Duodenal mucosa (tissue), 2 donors: ENCODE results near the gene FNDC4.

Experiments used
- H3K27ac ChIP-seq: one replicate; pipeline ENCODE4 v1.7.0; 2013; ENCODE audit warnings: low read depth, low read length
- H3K27me3 ChIP-seq, 2 donors: one replicate each; pipeline ENCODE4 v1.7.0; 2013; ENCODE audit warnings: low read length in 2 of 2, control low read depth in 1 of 2; ENCODE audit not compliant: insufficient read depth in 2 of 2, control insufficient read depth in 1 of 2
- H3K36me3 ChIP-seq, 2 donors: one replicate each; pipeline ENCODE4 v1.7.0; 2013; ENCODE audit warnings: low read length in 2 of 2, control low read depth in 1 of 2; ENCODE audit not compliant: insufficient read depth in 2 of 2, control insufficient read depth in 1 of 2
- H3K4me1 ChIP-seq, 2 donors: one replicate each; pipeline ENCODE4 v1.7.0; 2013; ENCODE audit warnings: low read length in 2 of 2, control low read depth in 1 of 2; ENCODE audit not compliant: insufficient read depth in 2 of 2, control insufficient read depth in 1 of 2
- H3K4me3 ChIP-seq, 2 donors: one replicate each; pipeline ENCODE4 v1.7.0; 2013; ENCODE audit warnings: low read length in 2 of 2, low read depth in 1 of 2
- H3K9ac ChIP-seq, 2 donors: one replicate each; pipeline ENCODE4 v1.7.0; 2013; ENCODE audit warnings: low read length in 2 of 2, low read depth in 1 of 2
- H3K9me3 ChIP-seq, 2 donors: one replicate each; pipeline ENCODE4 v1.7.0; 2013; ENCODE audit warnings: low read length in 2 of 2, control low read depth in 1 of 2; ENCODE audit not compliant: control insufficient read depth in 1 of 2

Gene FNDC4

GRCh38 chr2:27518113-27518781, 23.2 kb upstream of the FNDC4 start:
- Histone ChIP-seq H3K9me3 (no peaks in the 10 kb centered on the region), H3K36me3 (no peaks in the 10 kb centered on the region), H3K27ac (no peak overlapping the region), H3K9ac (no peak overlapping the region), H3K4me3 (no peak overlapping the region), H3K27me3 (no peaks in the 10 kb centered on the region), H3K4me1 (no peaks in the 10 kb centered on the region)

GRCh38 chr2:27509326-27509725, 14.3 kb upstream of the FNDC4 start:
- Histone ChIP-seq H3K27ac (no peak overlapping the region), H3K27me3 (no peaks in the 10 kb centered on the region), H3K4me3 (no peak overlapping the region), H3K9me3 (no peaks in the 10 kb centered on the region), H3K9ac (no peak overlapping the region), H3K36me3 (no peaks in the 10 kb centered on the region), H3K4me1 (no peaks in the 10 kb centered on the region)

DNA sequence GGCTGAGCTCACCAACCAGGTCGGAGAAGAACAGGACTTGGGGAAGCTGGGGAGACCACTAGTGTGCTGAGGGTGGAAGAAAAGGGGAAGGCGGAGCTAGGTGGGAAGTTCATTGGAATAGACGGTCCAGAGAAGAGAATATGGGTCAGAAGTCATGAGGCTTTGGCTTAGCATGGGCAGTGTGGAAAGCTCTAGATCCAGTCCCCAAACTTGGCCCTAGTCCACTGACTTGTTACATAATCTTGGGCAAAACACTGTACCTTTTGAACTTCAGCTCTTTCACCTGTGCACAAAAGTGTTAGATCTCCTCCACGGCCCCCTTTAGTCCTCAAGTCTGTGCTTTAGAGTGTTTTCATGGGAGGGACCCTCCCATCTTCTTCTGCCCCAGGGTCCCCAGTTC, 12.3 kb upstream of the FNDC4 start:
- H3K27me3 ChIP-seq = no peaks in the 10 kb centered on the region
- no peak overlapping the region for H3K9ac ChIP-seq
- H3K4me3 ChIP-seq = no peak overlapping the region
- H3K4me1 ChIP-seq = no peaks in the 10 kb centered on the region
- H3K36me3 ChIP-seq = no peaks in the 10 kb centered on the region
- H3K27ac ChIP-seq = no peak overlapping the region
- H3K9me3 ChIP-seq = no peaks in the 10 kb centered on the region

- Histone ChIP-seq H3K36me3 (no peaks in the 10 kb centered on the region), H3K27ac (no peak overlapping the region), H3K4me3 (no peak overlapping the region), H3K4me1 (no peaks in the 10 kb centered on the region), H3K9me3 (no peaks in the 10 kb centered on the region), H3K9ac (no peak overlapping the region), H3K27me3 (no peaks in the 10 kb centered on the region)
Observed at GRCh38 chr2:27506587-27506986, 11.6 kb upstream of the FNDC4 start.

DNA sequence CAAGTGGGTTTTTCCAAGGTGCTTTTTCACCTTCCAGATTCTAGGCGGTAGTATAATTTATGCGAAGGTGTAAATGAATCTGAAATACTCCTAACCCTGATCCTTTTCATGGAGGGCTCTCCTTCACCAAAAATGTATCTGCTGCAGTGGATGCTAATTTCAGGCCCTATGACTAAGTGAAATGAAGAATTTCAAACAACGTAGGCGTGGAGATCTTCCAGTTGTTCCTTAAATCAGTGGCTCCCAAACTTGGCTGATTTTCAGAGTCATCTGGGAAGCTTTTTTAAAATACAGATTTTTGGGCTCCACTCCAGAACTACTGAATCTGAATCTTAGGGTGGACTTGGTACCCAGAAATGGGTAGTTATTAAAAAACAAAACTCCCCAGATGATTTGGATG, 7.1 kb upstream of the FNDC4 start:
- Histone ChIP-seq H3K4me3 (no peak overlapping the region), H3K27me3 (no peaks in the 10 kb centered on the region), H3K36me3 (no peaks in the 10 kb centered on the region), H3K27ac (no peak overlapping the region), H3K4me1 (peaks cover 1 to 2% of the 10 kb centered on the region in 2 donors), H3K9ac (no peak overlapping the region), H3K9me3 (no peaks in the 10 kb centered on the region)

DNA sequence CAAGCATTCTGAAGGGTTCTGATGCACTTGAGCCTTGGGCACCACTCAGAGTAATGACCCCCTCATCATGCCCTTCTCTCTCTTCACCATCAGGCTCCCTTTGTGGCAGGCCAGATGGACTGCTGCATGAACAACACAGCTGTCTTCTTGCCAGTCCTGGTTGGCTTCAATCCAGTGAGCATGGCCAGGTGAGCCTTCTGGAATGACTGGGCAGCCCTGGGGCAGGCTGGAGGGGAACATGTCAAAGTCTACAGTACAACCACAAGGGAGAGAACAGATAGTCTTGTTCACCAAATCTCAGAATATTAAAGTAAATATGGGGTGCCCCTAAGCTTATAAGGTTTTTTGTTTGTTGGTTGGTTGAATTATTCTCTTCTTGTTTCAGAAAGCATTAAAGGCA, 6.0 kb upstream of the FNDC4 start:
- no peak overlapping the region for H3K9ac ChIP-seq
- no peaks in the 10 kb centered on the region for H3K36me3 ChIP-seq
- H3K27ac ChIP-seq = no peak overlapping the region
- H3K9me3 ChIP-seq = no peaks in the 10 kb centered on the region
- H3K4me1 ChIP-seq = peaks cover 12 to 13% of the 10 kb centered on the region in 2 donors
- H3K4me3 ChIP-seq = no peak overlapping the region
- H3K27me3 ChIP-seq = peaks cover 0 to 4% of the 10 kb centered on the region in 2 donors

DNA sequence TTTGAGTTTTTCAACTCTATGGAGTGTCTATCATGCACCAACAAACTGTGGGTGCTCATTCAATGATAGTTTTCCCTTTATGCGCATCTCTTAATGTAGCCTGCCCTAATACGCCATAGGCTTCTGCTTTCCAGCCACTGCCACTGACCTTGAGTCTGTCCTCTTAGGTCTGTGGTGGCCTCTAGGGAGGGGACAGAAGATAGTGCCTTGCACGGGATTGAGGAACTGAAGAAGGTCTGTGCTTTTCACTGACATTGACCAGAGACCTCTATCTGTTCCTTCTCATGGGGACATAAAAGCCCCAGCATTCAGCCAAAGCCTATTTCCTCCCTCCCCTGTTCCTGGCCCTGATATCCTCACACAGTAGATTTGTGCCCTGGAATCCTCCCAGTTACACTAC, 4.0 kb upstream of the FNDC4 start:
- Histone ChIP-seq H3K27me3 (peaks cover 14 to 18% of the 10 kb centered on the region in 2 donors), H3K9ac (no peak overlapping the region), H3K4me3 (no peak overlapping the region), H3K4me1 (peaks cover 19 to 22% of the 10 kb centered on the region in 2 donors), H3K36me3 (no peaks in the 10 kb centered on the region), H3K27ac (no peak overlapping the region), H3K9me3 (no peaks in the 10 kb centered on the region)

DNA sequence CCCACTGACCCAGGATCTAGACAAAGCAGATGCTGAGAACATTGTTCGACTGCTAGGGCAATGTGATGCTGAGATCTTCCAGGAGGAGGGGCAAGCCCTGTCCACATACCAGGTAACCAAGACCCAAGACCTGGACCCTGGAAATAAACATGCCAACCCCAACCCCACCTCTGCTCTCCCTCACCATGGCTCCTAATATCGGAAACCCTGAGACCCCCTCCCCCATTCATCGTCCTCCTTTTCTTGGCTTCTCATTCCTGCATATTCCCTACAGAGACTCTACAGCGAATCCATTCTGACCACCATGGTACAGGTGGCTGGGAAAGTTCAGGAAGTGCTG, 2.3 kb upstream of the FNDC4 start:
- H3K4me3 ChIP-seq = no peak overlapping the region
- H3K9ac ChIP-seq = no peak overlapping the region
- H3K36me3 ChIP-seq = no peaks in the 10 kb centered on the region
- peaks cover 19 to 22% of the 10 kb centered on the region in 2 donors for H3K4me1 ChIP-seq
- H3K9me3 ChIP-seq = no peaks in the 10 kb centered on the region
- peaks cover 17 to 21% of the 10 kb centered on the region in 2 donors for H3K27me3 ChIP-seq
- H3K27ac ChIP-seq = no peak overlapping the region

DNA sequence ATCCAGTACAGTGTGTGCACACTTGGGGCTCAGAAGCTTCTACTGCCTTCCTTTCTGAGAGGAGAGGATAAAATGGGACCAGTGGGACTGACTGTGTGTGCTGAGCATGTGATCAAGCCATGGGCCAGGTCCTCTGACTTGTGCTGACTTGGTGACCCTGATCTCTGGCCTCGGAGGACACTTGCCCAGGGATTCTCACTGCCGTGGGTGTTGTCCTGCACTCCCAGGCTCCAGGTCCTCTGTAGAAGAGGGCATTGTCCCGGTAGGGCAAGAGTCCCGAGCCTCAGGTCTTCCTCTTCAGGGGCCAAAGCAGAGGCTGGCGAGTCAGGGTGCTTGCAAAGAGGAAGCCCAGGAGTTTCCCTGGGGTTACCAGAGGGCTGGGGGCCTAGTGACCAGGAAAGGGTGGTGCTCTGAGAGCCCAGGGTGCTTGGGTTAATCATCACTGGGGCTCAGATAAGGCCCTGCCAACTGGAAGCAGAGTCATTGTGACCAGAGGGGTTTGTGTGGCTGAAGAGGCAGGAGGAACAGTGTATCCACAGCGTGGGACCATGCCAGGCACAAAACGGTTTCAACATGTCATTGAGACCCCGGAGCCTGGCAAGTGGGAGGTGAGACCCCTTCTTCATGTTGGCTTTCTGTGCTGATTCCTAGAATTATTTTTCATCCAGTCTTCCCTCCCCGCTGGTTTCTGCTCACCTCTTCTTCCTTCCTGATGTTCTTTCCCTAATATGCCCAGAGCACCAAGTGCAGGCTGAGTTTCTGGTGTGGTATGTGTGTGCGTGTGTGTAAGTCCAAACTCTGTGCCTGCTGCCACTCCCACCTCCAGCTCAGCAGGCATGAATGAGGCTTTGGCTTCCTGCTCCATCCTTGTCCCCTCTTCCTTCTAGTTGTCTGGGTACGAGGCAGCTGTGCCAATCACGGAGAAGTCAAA, 1.6 kb upstream of the FNDC4 start, which contains the start of gene GCKR:
TSS of gene GCKR (plus strand) at position 483 of the 931 bp plus-strand sequence. CDS start at position 549, 66 bp downstream.
- no peak within 1 kb of the TSS for H3K9ac ChIP-seq
- no peak within 1 kb of the TSS for H3K27ac ChIP-seq
- H3K36me3 ChIP-seq = no peaks in the 10 kb centered on the region
- no peak within 1 kb of the TSS for H3K4me3 ChIP-seq
- H3K27me3 ChIP-seq = peaks cover 17 to 21% of the 10 kb centered on the region in 2 donors
- no peaks in the 10 kb centered on the region for H3K9me3 ChIP-seq
- peaks cover 19 to 22% of the 10 kb centered on the region in 2 donors for H3K4me1 ChIP-seq

DNA sequence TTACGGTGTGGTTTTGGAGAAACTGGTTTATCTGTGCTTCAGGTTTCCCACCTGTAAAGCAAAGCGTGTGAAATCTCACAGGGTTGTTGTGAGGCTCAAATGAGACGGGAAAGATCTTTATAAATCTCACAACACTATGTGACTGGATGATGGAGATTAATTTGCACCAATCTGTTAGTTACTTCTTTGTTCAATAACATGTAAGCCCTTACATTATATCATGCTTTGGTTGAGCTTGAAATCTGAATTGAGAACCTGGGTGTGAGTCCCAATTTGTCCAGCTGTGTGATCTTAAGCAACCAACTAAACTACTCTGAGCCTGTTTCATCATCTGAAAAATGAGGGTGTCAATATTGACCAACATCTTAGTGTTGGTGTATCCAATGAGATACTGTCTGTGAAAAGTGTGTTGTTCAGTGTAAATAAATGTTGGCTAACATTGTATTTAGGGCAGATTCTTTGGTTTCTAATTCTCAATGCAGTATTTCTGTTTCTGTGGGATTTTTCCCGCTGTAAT, 898 bp upstream of the FNDC4 start:
- Histone ChIP-seq H3K27me3 (peaks cover 17 to 21% of the 10 kb centered on the region in 2 donors), H3K9me3 (no peaks in the 10 kb centered on the region), H3K4me3 (no peak overlapping the region), H3K27ac (no peak overlapping the region), H3K4me1 (peaks cover 19 to 22% of the 10 kb centered on the region in 2 donors), H3K36me3 (no peaks in the 10 kb centered on the region), H3K9ac (no peak overlapping the region)
